CD4-positive, alpha-beta memory T cell (primary cell): Measurements from ENCODE around the gene PMPCB. TPM values are rescaled to one million over a fixed set of nuclear protein-coding genes. Genes with fewer than 3 reads are reported as not detected.
"Not testable (repeated sequence)": the region's sequence is repeated elsewhere in the genome, so short reads cannot be mapped to it uniquely, and the experiment has no call there.

Source experiments
- CTCF ChIA-PET: fragments of 350-600 bp; sonication (Branson Sonifier 250); formaldehyde crosslinking; loops from one replicate; lab custom pipeline; 2021; ENCODE audit warnings: inconsistent platforms; ENCODE audit not compliant: partially characterized antibody; lab: Charles Lee
- POLR2A ChIA-PET: fragments of 350-600 bp; sonication (Branson Sonifier 250); formaldehyde crosslinking; loops from one replicate; lab custom pipeline; 2021; ENCODE audit not compliant: partially characterized antibody; lab: Charles Lee
- DNase-seq, 5 donors: peaks; one replicate each; pipeline versions ENCODE4 v3.0.0 to v3.0.0-alpha.2; 2020 to 2022; ENCODE audit warnings: mixed read lengths in 1 of 5
- H3K27ac ChIP-seq: one replicate; pipeline ENCODE4 v1.7.0; 2013; ENCODE audit warnings: low read depth, low read length
- H3K27me3 ChIP-seq: 2 replicates; pipeline ENCODE4 v1.7.0; 2013; ENCODE audit warnings: mild to moderate bottlenecking, low read length, moderate library complexity; ENCODE audit not compliant: insufficient read depth
- H3K36me3 ChIP-seq: 2 replicates; pipeline ENCODE4 v1.7.0; 2013; ENCODE audit warnings: mild to moderate bottlenecking, low read length, moderate library complexity; ENCODE audit not compliant: insufficient read depth
- H3K4me1 ChIP-seq: 2 replicates; pipeline ENCODE4 v1.7.0; 2013; ENCODE audit warnings: mild to moderate bottlenecking, low read length, moderate library complexity; ENCODE audit not compliant: insufficient read depth
- H3K4me3 ChIP-seq, 2 donors: one replicate each; pipeline ENCODE4 v1.7.0; 2013; ENCODE audit warnings: low read length in 2 of 2, mild to moderate bottlenecking in 1 of 2
- H3K9me3 ChIP-seq, 2 donors: one replicate each; pipeline ENCODE4 v1.7.0; 2013; ENCODE audit warnings: low read length in 2 of 2, control low read depth in 1 of 2; ENCODE audit not compliant: control insufficient read depth in 1 of 2
- H3K27ac Mint-ChIP-seq, 7 donors: one replicate each; pipeline ENCODE4 v1.8.0; 2020 to 2021; ENCODE audit warnings: mixed read lengths in 7 of 7, mild to moderate bottlenecking in 6 of 7, inconsistent platforms in 3 of 7, moderate library complexity in 3 of 7
- H3K27me3 Mint-ChIP-seq, 2 donors: one replicate each; pipeline ENCODE4 v1.8.0; 2020 to 2021; ENCODE audit warnings: mixed read lengths in 2 of 2
- H3K36me3 Mint-ChIP-seq, 2 donors: one replicate each; pipeline ENCODE4 v1.8.0; 2020 to 2021; ENCODE audit warnings: mixed read lengths in 2 of 2, inconsistent platforms in 1 of 2, mild to moderate bottlenecking in 1 of 2
- H3K4me1 Mint-ChIP-seq, 4 donors: one replicate each; pipeline ENCODE4 v1.8.0; 2020 to 2021; ENCODE audit warnings: mixed read lengths in 4 of 4, mild to moderate bottlenecking in 1 of 4
- H3K4me3 Mint-ChIP-seq, 8 donors: one replicate each; pipeline ENCODE4 v1.8.0; 2020 to 2021; ENCODE audit warnings: mixed read lengths in 8 of 8, mild to moderate bottlenecking in 7 of 8, moderate library complexity in 6 of 8, inconsistent platforms in 3 of 8
- H3K9me3 Mint-ChIP-seq, 8 donors: one replicate each; pipeline ENCODE4 v1.8.0; 2020 to 2021; ENCODE audit warnings: mixed read lengths in 8 of 8, mild to moderate bottlenecking in 5 of 8, inconsistent platforms in 3 of 8, moderate library complexity in 1 of 8
- intact Hi-C: fragments of 100-400 bp; cut with micrococcal nuclease; formaldehyde crosslinking; loops from one replicate; pipeline ENCODE4 v1.15.1; 2023
- polyA plus RNA-seq, 2 donors: library from polyadenylated mRNA; unstranded; fragments of 300-500 nt; fragmentation: Illumina TruSeq; gene quantifications; one replicate each; pipeline ENCODE4 v1.2.3, GENCODE V29; 2021
- total RNA-seq, 2 experiments: library from RNA; stranded (reverse); gene quantifications; one replicate each; pipeline ENCODE4 v1.2.3, GENCODE V29; 2021

PMPCB gene
- total RNA-seq (10 to 100 TPM; 72.7 to 76.2 TPM), polyA plus RNA-seq (10 to 100 TPM; 71.2 to 86.1 TPM)

DNA sequence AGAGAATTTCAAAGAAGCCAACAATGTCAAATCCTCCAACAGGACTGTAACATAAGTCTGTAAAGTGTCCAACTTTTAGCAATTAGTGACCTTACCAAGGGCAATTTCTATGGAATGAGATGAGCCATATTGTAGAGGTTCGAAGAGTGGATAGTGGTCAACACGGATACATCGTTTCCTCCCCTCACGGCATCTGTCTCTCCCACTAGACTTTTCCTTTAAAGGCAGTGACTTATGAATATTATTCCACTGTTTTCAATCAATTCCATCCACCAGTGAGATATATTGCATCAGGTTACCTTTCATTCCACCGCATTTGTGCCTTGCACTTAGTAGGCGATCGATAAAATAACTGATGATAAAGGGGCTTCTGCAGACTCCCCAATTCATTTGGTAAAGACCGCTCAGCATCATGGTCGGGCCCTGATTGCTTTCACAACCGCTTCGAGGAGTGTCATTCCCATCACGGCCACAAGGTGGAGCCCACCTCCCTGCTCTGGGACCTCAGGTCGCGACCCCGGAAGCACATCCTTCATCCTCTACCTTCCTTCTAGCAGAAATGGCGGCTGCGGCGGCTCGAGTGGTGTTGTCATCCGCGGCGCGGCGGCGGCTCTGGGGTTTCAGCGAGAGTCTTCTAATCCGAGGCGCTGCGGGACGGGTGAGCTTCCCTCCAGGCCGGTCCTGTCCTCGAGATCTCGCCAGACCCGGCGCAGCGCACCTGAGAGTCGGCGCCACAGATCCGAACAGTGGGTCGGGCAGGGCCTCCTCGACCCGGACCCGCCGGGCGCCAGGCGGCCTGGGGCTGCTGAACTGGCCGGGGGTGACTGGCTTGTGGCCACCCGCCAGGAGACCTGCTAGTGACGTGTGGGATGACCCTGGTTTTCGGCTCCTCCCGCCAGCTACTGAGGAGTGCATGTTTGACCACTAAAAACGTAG is at the start of gene PMPCB:
PMPCB (plus strand) TSS at position 535 of the 936 bp plus-strand sequence; CDS start at position 560, 25 bp downstream.
- POLR2A ChIA-PET = interaction anchor here (0.8 to 2.6 kb wide), 9 partner anchors 9 to 222 kb away, joined by 3 to 19 read pairs (median 4); partner anchors contain the start of genes ARMC10, DNAJC2, FBXL13 and PSMC2
- Mint-ChIP-seq H3K9me3 (peaks cover 0 to 2% (median 0%) of the 10 kb centered on the region in 8 donors), H3K4me3 (peak within 1 kb of the TSS; percentile 83 to 94 (median 92)), H3K27ac (peak within 1 kb of the TSS; percentile 90 to 96 (median 93)), H3K27me3 (peaks cover 0 to under 1% of the 10 kb centered on the region in 2 donors), H3K36me3 (peaks cover 22 to 34% of the 10 kb centered on the region in 2 donors), H3K4me1 (peaks cover 20 to 46% (median 30%) of the 10 kb centered on the region in 4 donors)
- CTCF ChIA-PET = interaction anchor here (0.9 to 2.3 kb wide), 8 partner anchors 10 to 1621 kb away, joined by 3 to 12 read pairs (median 6); partner anchors contain the start of gene PSMC2
- DNase-seq = peak; percentile 93 to 96 (median 94)
- intact Hi-C loops = loop anchor here (1.0 to 5.0 kb wide), 8 partner anchors 17 to 1621 kb away; partner anchors contain the start of genes FAM185A, FBXL13, NAPEPLD and PSMC2
- H3K4me3 ChIP-seq = peak within 1 kb of the TSS; percentile 70 to 76
- H3K4me1 ChIP-seq = peaks cover 29% of the 10 kb centered on the region
- no peaks in the 10 kb centered on the region for H3K9me3 ChIP-seq
- no peaks in the 10 kb centered on the region for H3K27me3 ChIP-seq
- H3K27ac ChIP-seq = peak within 1 kb of the TSS; percentile 88
- H3K36me3 ChIP-seq = peaks cover 19% of the 10 kb centered on the region

DNA sequence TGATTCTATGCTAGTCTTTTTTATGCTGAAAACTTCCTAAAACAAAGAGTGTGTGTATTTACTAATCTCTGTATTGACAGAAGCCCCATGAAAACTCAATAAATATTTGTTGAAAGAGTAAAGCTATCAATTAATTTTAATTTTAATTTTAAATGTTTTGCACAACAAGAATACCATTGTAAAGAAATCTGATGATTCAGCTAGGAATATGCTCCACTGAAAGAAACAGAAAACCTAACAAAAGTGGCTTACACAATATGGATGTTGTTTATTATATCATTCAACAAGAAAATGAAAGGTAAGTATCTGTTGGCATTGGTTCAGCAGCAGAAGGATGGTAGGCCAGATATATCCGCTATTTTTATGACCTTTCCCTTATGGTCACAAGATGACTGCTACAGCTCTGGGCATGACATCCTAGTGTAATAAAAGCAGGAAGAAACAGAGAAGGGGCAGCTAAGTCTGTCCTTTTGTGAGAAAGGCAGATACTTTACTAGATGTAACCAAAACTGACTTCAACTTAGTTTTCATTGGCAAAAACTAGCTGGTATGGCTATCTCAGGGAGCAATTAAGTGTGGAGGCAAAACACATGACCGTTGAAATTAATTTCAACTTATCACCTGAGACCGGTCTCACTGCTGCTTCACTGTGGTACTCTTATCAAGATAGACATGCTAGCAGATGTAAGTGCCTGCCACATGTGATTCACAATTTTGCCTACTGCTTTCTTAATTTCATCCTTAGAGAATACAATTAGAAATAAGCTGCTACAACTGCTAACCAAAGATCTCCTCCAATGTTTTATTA is 43.3 kb upstream of the PMPCB start:
- POLR2A ChIA-PET = not testable (repeated sequence)

GRCh38 chr7:103264054-103264453 is 33.2 kb upstream of the PMPCB start:
- POLR2A ChIA-PET, CTCF ChIA-PET, intact Hi-C loops, H3K27ac Mint-ChIP-seq, H3K4me1 ChIP-seq, H3K27me3 ChIP-seq, H3K27ac ChIP-seq, H3K9me3 Mint-ChIP-seq, H3K4me3 Mint-ChIP-seq, H3K9me3 ChIP-seq, H3K4me3 ChIP-seq, DNase-seq, H3K27me3 Mint-ChIP-seq, H3K36me3 Mint-ChIP-seq, H3K4me1 Mint-ChIP-seq, H3K36me3 ChIP-seq: not testable (repeated sequence)

More for the DNA sequence above, 43.3 kb upstream of the PMPCB start:
- H3K4me1 ChIP-seq, intact Hi-C loops, H3K4me3 Mint-ChIP-seq, H3K36me3 Mint-ChIP-seq, H3K9me3 ChIP-seq, H3K27me3 Mint-ChIP-seq, H3K9me3 Mint-ChIP-seq, H3K27me3 ChIP-seq, CTCF ChIA-PET, H3K36me3 ChIP-seq, H3K27ac ChIP-seq, H3K4me3 ChIP-seq, DNase-seq, H3K4me1 Mint-ChIP-seq, H3K27ac Mint-ChIP-seq: not testable (repeated sequence)

DNA sequence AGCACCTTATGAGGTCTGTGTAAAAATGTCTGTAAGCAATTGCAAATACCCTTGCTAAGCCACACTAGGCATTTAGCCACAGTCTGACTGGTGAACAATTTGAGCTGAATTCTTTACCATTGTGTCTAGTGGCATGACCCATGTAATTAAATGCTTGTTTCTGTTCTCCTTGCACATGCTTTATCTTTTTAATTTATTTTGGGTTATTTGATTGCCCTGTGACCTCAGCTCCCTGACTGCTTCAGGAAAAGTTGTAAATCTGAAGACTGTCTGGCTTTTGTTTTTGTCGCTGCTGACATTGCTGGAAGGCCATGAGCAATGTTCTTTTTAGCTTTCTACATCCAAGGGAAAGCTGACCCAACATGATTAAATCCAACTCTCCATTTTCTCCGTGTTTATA is 31.0 kb upstream of the PMPCB start:
- H3K9me3 ChIP-seq, H3K27ac ChIP-seq, H3K4me3 Mint-ChIP-seq, intact Hi-C loops, H3K27me3 Mint-ChIP-seq, H3K27ac Mint-ChIP-seq, CTCF ChIA-PET, DNase-seq, POLR2A ChIA-PET, H3K36me3 Mint-ChIP-seq, H3K27me3 ChIP-seq, H3K36me3 ChIP-seq, H3K4me3 ChIP-seq, H3K4me1 ChIP-seq, H3K9me3 Mint-ChIP-seq, H3K4me1 Mint-ChIP-seq: not testable (repeated sequence)

- H3K4me1 ChIP-seq, DNase-seq, H3K9me3 ChIP-seq, H3K27ac Mint-ChIP-seq, H3K9me3 Mint-ChIP-seq, H3K4me1 Mint-ChIP-seq, H3K4me3 ChIP-seq, H3K36me3 ChIP-seq, intact Hi-C loops, H3K27me3 ChIP-seq, POLR2A ChIA-PET, H3K27me3 Mint-ChIP-seq, CTCF ChIA-PET, H3K4me3 Mint-ChIP-seq, H3K27ac ChIP-seq: not testable (repeated sequence)
- peaks cover 8 to 13% of the 10 kb centered on the region in 2 donors for H3K36me3 Mint-ChIP-seq
Measured at GRCh38 chr7:103273374-103273773, 23.9 kb upstream of the PMPCB start.

DNA sequence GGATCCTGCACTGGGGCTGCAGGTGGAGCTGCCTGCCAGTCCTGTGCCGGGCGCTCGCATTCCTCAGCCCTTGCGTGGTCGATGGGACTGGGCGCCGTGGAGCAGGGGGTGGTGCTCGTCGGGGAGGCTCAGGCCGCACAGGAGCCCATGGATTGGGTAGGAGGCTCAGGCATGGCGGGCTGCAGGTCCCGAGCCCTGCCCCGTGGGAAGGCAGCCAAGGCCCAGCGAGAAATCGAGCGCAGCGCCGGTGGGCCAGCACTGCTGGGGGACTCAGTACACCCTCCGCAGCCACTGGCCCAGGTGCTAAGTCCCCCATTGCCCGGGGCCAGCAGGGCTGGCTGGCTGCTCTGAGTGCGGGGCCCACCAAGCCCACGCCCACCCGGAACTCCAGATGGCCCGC is 22.4 kb upstream of the PMPCB start:
- H3K4me3 Mint-ChIP-seq, H3K27me3 ChIP-seq, H3K9me3 ChIP-seq, H3K4me3 ChIP-seq, intact Hi-C loops, H3K9me3 Mint-ChIP-seq, H3K27me3 Mint-ChIP-seq, H3K4me1 ChIP-seq, H3K36me3 Mint-ChIP-seq, CTCF ChIA-PET, H3K27ac Mint-ChIP-seq, H3K27ac ChIP-seq, DNase-seq, POLR2A ChIA-PET, H3K36me3 ChIP-seq: not testable (repeated sequence)
- peaks cover 8 to 14% (median 9%) of the 10 kb centered on the region in 4 donors for H3K4me1 Mint-ChIP-seq

- H3K4me3 ChIP-seq, H3K9me3 Mint-ChIP-seq, intact Hi-C loops, POLR2A ChIA-PET, H3K36me3 ChIP-seq, H3K9me3 ChIP-seq, DNase-seq, H3K27me3 Mint-ChIP-seq, H3K4me1 ChIP-seq, H3K27me3 ChIP-seq, H3K27ac ChIP-seq: not testable (repeated sequence)
- peaks cover 11 to 31% (median 18%) of the 10 kb centered on the region in 4 donors for H3K4me1 Mint-ChIP-seq
- peak overlapping the region in 1 of 8 donors; percentile 25 for H3K4me3 Mint-ChIP-seq
- peaks cover 8 to 12% of the 10 kb centered on the region in 2 donors for H3K36me3 Mint-ChIP-seq
- peak overlapping the region in 5 of 7 donors; percentile 48 to 71 (median 59) for H3K27ac Mint-ChIP-seq
- CTCF ChIA-PET = interaction anchor here (0.6 kb wide), 1 partner anchor 520 kb away, joined by 5 read pairs; no protein-coding TSS in a partner anchor
Measured at GRCh38 chr7:103278195-103278594, 19.0 kb upstream of the PMPCB start.
